NCI-H345 (cell line): ENCODE results near the gene AGK.
"Not testable (repeated sequence)": the region's sequence is repeated elsewhere in the genome, so short reads cannot be mapped to it uniquely, and the experiment has no call there.

ENCODE experiments used
- DNase-seq: peaks from one replicate; lab custom pipeline; 2025; lab: John Stamatoyannopoulos, UW

AGK gene

GRCh38 chr7:141647701-141648100 lies 96.5 kb downstream of the AGK start:
- not testable (repeated sequence) for DNase-seq

- DNase-seq: peak; percentile 5
These were observed 97.3 kb downstream of the AGK start for GRCh38 chr7:141648276-141649114.

- peak; percentile 33 for DNase-seq
These were observed 98.1 kb downstream of the AGK start for GRCh38 chr7:141649137-141649864.

- peak; percentile 81 for DNase-seq
These were observed 98.8 kb downstream of the AGK start for GRCh38 chr7:141649865-141650634.

GRCh38 chr7:141651417-141651816 lies 100.2 kb downstream of the AGK start:
- DNase-seq: no peak

- DNase-seq: peak; percentile 5
These were observed 101.5 kb downstream of the AGK start for GRCh38 chr7:141652691-141653090.

GRCh38 chr7:141654551-141654950 lies 103.3 kb downstream of the AGK start:
- peak; percentile 76 for DNase-seq

- DNase-seq: no peak
These were observed 108.3 kb downstream of the AGK start for GRCh38 chr7:141659501-141659900.

- DNase-seq: no peak
These were observed 109.0 kb downstream of the AGK start for GRCh38 chr7:141660259-141660658.

GRCh38 chr7:141663081-141663849 lies 112.1 kb downstream of the AGK start:
- DNase-seq: no peak

GRCh38 chr7:141664450-141664849 lies 113.2 kb downstream of the AGK start:
- DNase-seq: no peak

GRCh38 chr7:141665208-141666035 lies 114.2 kb downstream of the AGK start:
- DNase-seq: no peak

- DNase-seq: no peak
These were observed 114.9 kb downstream of the AGK start for GRCh38 chr7:141666071-141666470.

- no peak for DNase-seq
These were observed 117.6 kb downstream of the AGK start for GRCh38 chr7:141668853-141669252.

GRCh38 chr7:141671705-141672496 lies 120.7 kb downstream of the AGK start:
- no peak for DNase-seq

GRCh38 chr7:141673346-141673745 lies 122.1 kb downstream of the AGK start:
- DNase-seq: no peak

- DNase-seq: no peak
These were observed 123.0 kb downstream of the AGK start for GRCh38 chr7:141674171-141674671.

GRCh38 chr7:141674702-141675101 lies 123.5 kb downstream of the AGK start:
- DNase-seq: no peak

- no peak for DNase-seq
These were observed 124.4 kb downstream of the AGK start for GRCh38 chr7:141675436-141676215.
